ENCODE data around the gene PRRX1.

PRRX1 gene

DNA sequence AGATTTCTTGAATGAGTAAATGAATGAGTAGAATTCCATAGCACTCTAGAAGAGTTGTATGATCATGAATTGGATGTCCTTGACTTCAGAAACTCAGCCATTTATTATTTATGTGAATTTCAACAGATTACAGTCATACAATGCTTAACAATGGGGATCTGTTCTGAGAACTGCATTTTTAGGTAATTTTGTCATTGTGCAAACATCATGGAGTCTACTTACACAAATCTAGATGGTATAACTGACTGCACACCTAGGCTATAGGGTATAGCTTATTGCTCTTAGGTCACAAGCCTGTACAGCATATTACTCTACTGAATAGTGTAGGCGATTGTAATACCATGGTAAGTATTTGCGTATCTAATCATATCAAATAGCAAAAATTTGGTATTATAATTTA, 59.6 kb downstream of the PRRX1 start:
- no peak for DNase-seq (ENCODE audit: low read depth)

DNA sequence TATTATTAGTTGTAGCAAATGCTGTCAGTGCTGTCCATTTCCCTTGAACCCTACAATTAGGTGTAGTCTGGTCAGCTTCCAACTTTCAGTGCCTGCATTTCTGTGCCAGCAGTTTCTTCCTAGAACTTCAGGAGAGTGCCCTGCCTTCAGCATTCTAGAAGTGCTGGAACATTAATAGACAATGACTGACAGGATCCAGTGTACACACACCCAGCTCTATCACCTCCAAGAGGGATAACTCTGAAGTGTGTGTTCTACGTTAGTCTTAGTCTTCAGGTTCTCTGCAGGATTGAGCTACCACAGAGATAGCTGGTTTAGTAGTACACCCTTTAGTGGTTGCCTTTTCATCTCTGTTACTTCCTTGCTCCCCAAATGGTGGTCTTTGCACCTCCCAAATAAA, 61.4 kb downstream of the PRRX1 start:
- no peak for DNase-seq (ENCODE audit: low read depth)

DNA sequence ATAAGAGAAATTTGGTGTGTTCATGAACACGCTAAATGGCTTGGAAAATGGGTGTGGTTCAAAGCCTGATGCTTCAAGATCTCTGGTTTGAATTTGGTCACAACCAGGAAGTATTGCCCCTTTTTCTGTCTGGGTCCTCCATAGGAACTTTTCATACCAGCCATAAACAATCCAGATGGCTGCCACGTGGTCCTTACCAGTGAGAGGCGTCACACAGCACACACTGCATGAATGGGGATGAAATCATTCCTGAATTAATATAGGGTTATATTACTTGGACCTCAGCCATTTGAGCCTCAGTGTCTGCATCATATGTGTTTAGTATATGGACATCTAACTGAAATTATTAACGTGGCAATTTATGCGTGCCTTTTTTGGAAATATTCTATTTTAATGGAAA, 64.0 kb downstream of the PRRX1 start:
- no peak for DNase-seq (ENCODE audit: low read depth)

DNA sequence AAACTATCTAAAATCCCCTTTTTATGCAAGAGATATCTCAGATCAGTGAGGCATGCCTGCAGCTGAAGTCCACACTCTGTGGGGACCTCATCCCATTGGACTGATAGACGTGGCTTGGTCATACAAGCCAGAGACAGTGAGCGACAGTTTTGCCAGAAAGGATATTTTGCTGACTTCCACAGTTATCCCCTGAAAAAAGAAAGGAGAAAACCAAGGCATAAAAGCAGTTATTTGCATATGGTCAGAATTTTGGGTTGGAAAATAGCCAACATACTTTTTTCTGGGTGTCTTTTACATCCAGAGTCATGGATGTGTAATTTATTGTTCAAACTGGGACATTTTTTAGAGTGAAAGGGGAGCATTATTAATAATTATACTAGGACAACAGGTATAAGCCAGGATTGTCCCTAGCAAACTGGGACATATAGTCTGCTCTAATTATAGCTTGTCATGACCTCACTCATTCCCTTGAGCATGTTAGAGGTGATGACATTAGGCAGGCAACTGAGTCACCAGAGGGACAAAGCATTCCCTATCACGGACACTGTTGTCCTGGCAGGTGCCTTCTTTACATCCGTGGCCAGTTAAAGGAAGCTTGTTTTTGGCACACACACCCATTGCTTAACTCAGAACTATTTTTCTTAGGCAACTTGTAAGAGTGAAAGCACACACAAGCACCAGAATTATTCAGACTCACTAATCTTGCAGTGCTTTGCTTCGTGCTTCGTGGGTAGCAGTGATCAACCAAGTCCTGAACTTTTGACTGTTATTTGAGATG, 65.5 kb downstream of the PRRX1 start:
- no peak for DNase-seq (ENCODE audit: low read depth)

DNA sequence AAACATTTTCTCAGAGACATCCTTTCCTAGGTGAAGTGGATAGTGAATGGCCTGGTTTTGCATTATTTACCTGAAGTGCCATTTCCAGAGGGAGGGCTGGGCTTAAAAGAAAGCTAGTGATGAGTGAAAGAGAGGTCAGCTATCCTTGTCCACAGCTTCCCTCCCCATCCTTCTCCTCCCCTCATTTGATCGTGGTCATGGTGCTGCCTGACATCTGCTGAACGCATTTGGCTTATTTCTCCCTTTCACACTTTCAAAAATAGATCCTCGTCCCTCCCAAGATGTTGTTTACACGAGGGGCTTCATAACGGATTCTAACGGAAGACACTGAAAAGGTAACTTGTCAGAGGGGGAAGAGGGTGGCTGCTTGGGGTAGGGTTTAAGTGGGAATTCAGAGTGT, 66.1 kb downstream of the PRRX1 start:
- DNase-seq (ENCODE audit: low read depth) = no peak

DNA sequence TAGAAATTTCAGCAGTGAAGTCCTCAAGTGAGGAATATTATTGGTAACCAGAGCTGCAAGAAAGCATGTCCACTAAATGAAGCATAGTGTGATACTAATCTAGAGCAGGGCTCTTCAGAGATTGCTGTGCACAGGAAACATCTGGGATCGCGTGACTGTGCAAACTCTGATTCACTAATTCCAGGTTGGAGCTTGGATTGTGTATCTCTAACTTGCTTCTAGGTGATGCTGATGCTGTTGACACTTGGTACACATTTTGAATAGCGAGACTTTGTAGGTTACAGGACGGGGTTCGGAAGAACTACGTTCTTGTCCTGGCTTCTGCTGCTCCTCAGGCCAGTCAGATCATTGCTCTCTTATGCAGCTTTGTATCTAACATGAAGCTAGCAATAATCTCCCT, 66.5 kb downstream of the PRRX1 start:
- no peak for DNase-seq (ENCODE audit: low read depth)

DNA sequence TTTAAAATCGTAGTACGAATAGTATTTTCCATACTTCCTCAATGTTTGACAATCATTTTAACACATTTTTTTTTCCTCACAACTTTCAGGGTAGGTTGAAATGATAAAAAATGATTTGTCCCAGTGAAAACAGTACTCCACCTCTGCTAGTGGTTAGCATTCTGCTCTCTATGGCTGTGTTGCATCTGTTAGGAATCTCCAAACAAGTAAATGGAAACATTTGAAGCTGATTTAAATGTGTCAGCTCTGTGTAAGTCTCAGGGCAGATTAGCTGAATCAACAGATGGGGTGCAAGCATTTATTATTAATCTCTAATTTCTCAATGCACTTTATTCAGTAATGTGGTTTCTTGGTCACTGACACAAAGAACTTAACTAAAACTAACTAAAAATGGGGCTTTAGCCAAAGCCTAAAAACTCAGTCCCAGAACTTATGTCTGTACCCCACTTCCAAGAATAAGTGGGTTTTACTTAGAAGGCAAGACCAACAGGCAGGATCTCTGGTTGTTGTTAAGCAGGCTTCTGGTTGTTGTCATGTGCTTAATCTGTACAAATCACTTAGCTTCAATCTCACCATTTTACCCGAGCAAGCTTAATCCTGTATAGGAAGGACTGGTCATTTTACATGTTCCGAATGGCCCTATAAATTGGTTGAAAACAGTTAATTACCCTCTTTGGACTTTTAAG, 67.8 kb downstream of the PRRX1 start:
- DNase-seq (ENCODE audit: low read depth) = no peak

DNA sequence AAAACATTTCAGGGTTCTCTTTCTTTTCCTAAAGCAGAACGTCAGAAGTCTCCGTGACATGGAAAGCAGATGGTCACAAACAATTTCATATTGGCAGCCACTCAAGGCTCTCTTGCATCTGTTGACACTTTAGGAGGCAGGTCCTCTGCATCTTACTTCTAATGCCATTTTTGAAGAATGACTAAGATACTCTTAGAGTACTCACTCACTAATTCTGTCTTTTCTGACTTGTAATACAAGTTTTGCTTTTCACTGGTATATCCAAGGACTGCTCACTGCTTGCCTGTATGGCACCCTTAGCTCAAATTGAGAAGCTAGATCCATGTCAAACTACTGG, 68.3 kb downstream of the PRRX1 start:
- DNase-seq (ENCODE audit: low read depth) = no peak

DNA sequence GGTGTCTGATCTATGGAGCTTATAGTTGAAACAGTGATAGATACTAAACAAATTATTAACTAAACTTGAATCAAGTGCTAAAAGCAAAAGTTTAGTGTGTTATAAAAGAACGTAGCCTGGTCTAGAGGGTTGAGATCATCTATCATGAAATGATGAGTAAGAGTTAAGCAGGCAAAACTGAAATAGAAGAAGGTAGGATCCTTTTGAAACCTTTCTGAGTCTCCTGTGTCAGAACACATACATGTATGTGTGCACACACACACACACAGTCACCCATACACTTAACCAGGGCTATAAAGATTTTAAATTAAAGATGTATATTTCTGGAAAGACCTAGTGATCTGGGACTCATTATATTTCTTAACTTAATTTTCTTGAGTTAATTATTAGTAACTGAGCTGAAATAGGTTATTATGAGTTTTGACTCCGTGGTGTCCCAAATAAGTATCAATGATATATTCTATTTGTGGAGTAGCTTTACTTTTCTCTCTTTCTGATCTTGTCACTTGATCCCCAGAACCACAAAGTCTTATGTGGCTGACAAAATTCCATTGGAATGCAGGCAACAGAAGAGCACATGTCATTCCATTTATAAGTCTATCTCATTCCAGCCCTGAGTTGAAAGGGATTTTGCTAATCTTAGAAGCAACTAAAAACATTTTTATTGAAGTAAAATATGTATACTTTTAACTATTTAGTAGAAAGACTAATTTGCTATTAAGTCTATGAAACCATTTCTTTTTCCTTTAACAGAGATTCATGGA, 70.7 kb downstream of the PRRX1 start:
- no peak for DNase-seq (ENCODE audit: low read depth)

DNA sequence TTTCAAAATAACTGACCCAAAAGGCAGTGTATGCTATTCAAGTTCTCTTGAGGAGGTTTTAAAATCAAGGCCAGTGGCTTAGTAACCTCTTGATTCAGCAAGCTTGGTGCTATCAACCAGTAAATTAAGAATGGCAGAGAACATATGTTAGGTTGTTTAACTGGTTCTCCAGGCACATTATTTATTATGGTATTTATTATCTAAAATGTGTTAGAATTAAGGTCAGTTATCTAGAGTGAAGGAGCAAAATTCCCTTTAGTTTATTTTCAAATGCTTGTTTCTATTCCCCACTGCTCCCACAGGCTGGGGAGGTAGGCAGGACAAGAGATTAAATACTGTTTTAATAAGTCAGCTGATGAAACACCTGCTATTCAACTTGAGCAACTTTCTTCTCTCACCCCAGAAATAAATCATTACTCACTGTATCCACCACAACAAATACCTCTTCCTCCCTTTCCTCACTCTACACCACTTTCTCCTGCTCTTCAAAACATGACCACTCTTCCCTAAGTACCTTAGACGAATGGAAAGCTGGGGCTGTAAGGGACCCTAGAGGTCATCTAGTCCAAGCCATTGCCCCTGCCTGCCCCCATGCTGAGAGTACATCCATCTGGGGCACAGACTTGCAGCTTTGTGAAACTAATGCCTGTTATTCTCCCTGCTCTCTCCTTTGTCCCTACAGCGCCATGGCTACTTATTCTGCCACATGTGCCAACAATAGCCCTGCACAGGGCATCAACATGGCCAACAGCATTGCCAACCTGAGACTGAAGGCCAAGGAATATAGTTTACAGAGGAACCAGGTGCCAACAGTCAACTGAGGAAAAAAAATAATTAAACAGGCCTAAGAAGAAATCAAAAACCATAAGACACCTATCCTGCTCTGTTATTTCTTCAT, 71.7 kb downstream of the PRRX1 start:
- DNase-seq (ENCODE audit: low read depth) = no peak

DNA sequence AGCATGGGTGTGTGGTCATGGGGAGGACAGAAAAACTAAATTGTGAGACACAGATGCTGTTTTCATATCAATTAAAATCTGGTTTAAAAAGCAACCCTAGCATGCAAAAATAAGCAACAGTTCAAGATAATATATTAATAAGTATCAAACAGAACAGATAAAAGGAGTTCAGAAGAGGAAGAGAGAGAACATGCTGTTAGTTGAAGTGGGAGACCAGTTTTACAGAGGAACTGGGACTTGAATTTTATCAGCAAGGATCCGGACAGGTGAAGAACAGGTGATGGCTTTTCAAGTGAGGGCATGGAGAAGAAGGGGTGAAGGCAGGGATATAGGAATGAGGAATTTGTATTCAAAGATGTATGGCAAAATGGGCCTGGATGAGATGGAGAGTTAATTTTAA, 75.9 kb downstream of the PRRX1 start:
- no peak for DNase-seq (ENCODE audit: low read depth)

DNA sequence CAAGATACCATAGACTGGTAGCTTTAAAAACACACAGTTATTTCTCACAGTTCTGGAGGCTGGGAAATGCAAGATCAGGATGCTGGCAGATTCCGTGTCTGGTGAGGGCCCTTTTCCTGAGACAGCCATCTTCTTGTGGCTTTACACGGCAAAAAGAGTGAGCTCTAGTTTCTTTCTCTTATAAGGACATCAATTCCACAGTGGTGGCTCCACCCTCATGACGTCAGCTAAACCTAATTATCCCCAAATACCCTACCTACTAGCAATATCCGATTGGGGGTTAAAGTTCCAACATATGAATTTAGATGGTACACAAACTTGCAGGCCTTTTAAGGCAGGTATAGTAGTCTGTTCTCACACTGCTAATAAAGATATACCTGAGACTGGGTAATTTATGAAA, 77.7 kb downstream of the PRRX1 start:
- no peak for DNase-seq (ENCODE audit: low read depth)

DNA sequence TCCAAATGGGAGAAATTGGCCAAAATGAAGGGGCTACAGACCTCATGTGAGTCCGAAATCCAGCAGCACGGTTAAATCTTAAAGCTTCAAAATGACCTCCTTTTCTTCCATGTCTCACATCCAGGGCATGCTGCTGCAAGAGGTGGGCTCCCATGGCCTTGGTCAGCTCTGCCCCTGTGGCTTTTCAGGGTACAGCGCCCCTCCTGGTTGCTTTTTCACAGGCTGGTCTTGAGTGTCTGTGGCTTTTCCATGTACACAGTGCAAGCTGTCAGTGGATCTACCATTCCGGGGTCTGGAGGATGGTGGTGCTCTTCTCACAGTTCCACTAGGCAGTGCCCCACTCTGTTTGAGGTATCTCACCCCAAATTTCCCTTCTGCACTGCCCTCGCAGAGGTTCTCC, 78.7 kb downstream of the PRRX1 start:
- DNase-seq (ENCODE audit: low read depth) = no peak

DNA sequence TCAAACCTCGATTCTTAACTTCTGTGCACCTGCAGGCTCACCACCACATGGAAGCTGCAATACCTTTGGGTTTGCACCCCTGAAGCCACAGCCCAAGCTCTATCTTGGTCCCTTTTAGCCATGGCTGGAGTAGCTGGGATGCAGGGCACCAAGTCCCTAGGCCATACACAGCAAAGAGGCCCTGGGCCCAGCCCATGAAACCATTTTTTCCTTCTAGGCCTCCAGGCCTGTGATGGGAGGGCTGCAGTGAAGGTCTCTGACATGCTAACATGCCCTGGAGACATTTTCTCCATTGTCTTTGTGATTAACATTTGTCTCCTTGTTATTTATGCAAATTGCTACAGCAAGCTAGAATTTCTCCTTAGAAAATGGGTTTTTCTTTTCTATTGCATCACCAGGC, 79.2 kb downstream of the PRRX1 start:
- no peak for DNase-seq (ENCODE audit: low read depth)

DNA sequence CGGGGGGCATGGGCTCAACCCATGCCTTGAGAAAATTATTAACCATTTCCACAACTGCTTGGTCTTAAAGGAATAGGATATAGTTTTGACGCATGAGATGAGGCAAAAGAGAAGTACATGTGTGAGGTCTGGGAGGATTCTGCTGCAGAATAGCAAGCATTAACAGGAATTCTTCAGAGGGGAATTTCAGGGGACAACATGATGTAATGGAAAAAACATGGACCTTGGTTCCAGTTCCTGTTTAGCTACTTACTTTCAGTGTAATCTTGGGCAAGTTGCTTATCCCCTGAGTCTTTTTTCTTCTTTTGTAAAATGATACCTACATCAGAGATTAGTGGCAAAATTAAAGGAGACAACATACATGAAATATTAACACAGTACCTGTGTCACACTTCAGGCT, 85.6 kb downstream of the PRRX1 start:
- no peak for DNase-seq (ENCODE audit: low read depth)

DNA sequence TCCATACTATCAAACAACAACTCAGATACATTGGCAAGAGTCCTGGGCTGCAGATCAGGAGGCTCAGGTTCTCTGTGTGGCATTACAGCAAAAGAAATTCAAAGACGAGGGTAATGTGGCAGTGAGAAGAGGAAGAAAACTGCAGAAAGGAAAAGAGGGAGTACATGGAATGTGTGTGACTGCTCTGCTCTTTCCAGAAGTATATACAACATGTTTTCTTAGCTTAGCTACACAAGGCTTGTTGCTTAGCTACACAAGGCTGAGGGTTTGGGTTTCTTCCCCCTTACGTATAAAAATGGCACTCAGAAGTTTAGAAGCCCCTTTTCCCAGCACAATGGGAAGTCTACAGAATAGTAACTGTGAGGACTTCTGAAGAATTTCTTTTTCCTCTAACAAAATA, 86.0 kb downstream of the PRRX1 start:
- no peak for DNase-seq (ENCODE audit: low read depth)

DNA sequence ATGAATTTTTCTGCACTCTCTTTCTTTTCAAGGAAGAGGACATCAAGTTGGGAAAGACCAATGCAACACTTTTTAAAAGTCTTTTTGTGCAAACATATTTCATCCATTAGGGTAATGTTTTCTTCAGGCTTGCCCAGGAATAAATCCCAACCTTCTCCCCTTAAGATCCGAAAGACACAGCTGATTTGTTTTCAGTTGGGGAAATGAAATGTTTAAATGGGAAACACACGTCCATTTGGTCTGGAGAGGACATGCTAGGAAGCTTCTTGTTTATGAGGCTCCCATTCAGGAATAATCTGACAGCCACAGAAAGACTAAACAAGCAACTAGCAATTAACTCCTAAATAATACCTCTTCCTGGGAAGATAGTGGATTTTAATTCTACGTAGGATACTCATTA, 91.9 kb downstream of the PRRX1 start:
- no peak for DNase-seq (ENCODE audit: low read depth)

DNA sequence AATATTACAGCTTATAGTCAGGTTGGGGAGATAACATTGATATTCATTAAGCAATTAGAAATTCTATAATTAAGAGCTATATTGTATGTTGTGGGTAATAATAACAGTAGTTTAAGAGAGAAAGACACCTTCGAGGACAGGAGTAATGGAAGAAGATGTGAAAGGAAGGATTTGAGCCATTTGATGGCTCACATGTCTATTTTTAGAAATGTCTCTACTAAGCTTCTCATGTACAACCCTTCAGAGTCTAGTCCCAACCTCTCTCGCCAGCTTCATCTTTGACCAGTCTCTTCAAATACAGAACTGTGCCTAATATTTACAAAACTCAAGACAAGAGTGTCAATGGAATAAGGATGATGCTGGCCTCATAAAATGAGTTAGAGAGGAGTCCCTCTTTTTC, 95.1 kb downstream of the PRRX1 start:
- no peak for DNase-seq (ENCODE audit: low read depth)

DNA sequence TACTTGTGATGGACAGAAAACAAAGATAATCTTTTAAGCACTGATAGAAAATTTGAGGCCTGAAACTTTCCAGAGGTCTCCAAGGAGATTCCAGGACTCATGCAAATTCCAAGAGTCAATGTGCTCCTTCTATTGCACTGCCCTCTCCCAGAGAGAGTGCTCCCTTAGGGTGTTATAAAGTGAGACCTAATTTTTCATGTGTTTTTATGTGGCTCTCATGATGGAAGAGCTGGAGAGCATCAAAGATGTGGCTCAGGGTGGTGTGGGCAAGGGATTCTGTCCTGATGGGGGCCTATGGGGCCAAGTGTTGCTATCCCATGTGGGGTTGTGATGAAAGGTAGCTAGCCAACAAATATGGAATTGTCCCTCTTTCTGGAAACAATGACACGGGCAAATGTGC, 101.3 kb downstream of the PRRX1 start:
- no peak for DNase-seq (ENCODE audit: low read depth)

DNA sequence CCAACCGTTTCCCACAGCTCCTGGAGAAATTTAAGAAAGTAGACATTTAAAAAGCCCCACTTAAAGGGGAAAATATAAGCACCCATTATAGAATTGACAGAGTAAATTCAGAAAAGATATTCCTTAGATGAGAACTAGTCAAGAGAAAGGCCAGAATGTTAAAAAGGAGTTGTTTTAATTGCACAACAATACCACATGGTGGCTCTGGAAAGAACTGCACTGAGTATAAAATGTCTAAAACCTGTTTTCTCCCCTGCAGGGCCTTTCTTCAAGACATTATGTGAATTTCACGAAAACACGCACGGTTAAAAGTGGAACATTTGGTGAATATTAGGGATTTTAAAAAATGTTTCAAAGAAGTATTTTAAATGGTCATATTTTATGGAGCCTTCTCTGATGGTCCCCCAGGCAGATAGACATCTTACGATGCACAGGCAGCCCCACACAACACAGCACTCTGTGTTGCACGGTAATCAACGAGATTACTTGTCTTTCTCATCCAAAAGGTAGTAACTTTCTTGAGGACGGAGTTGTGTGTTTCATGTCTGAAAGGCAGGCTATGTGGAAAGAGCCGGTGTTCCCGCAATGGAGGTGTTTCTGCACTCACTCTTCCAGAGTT, 101.9 kb downstream of the PRRX1 start:
- no peak for DNase-seq (ENCODE audit: low read depth)

DNA sequence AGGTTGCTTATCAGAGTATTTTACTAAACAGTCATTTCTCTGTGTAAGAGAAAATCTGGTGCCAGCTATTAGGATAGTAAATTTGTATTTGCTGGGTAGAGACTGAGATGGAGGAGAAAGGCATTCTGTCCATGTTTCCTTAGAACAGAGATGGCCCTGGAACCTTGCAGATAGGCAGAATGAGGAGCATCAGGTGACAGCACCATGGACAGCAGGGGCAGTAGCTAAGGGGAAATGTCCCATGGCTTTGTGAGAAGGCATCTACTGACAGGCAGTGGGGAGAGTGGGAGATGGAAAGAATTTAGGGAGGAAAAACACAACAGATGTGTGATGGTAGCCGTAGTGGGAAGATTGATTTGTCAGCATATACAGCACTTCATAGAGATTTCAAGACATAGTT, 105.0 kb downstream of the PRRX1 start:
- DNase-seq (ENCODE audit: low read depth) = no peak

DNA sequence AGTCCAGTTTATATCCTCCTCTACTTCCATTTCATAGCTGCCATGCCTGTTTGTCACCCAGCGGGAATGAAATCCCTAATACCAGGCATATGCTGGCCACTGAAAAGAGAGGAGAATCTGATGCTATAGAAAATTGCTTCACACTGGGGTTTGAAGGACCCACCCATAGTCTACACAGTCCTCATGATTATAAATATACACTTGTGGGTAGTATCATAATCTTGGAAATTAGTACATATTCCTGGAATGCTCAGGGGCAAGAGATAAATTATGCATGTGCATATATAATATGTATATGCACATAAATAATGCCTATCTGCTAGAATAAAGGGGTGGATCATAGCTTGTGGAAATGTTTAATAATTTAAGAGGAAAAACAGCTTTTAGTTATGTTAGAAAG, 105.8 kb downstream of the PRRX1 start:
- no peak for DNase-seq (ENCODE audit: low read depth)

Data from CMK (cell line).